ENCODE results near the gene MRPL21. TPM values are rescaled to one million over a fixed set of nuclear protein-coding genes. Genes with fewer than 3 reads are reported as not detected.

MRPL21 gene
- total and polyA plus RNA-seq, 9 of the 15 experiments (the other 6 are each of a cell fraction or from before 2014, with no cell fraction given): 196 to 618 (median 232) TPM

GRCh38 chr11:68942751-68943271, 39.2 kb upstream of the MRPL21 start:
- ATAC-seq (no peak), DNase-seq (ENCODE audit: extremely low read depth in 1 of 4, low spot score in 3 of 4) (no peak), FAIRE-seq (no peak)
- POLR2A ChIA-PET: interaction anchor here (1.0 kb wide), 1 partner anchor 15 kb away, joined by 3 read pairs; no protein-coding TSS in a partner anchor
- 59% methylated on average over 7 of the region's 9 CpGs for WGBS (ENCODE audit: insufficient coverage, low coverage, missing lambda C conversion rate)
- intact Hi-C loops (cut with micrococcal nuclease): no loop called here
- Histone ChIP-seq H4K20me1 (replicated peaks; ENCODE audit: control insufficient read depth, insufficient read depth, low read length) (no peaks in the 10 kb centered on the region), H3K27me3 (ENCODE audit: control insufficient read depth in 2 of 2, insufficient read depth in 2 of 2, low read length in 2 of 2) (no peaks in the 10 kb centered on the region), H3K4me3 (no peak overlapping the region), H2AFZ (ENCODE audit: low read depth, low read length) (no peak overlapping the region), H3K27ac (ENCODE audit: extremely low read depth, low read depth, low read length) (no peak overlapping the region), H3K79me2 (ENCODE audit: control insufficient read depth, insufficient read depth, low read length) (no peaks in the 10 kb centered on the region), H3K9me1 (ENCODE audit: control insufficient read depth, insufficient read depth, low read length) (no peaks in the 10 kb centered on the region), H3K36me3 (ENCODE audit: control insufficient read depth, insufficient read depth, low read length) (peaks cover 21% of the 10 kb centered on the region; the same call in 2 of the 3 replicates), H3K9ac (ENCODE audit: insufficient read depth in 1 of 2, low read depth in 2 of 2, low read length in 2 of 2) (0 out of 4 replicates have a peak overlapping the region, but pooled peaks of 1 of the 2 experiments have one; percentile 30), H3K4me1 (replicated peaks in 1 of 2; ENCODE audit: control insufficient read depth in 2 of 2, insufficient read depth in 2 of 2, low read length in 2 of 2) (peaks cover 5 to 17% of the 10 kb centered on the region in 2 experiments; a peak in 4 of 5 replicates), H3K4me2 (ENCODE audit: insufficient read depth, low read length) (no peak overlapping the region), H3K9me3 (replicated peaks; ENCODE audit: control insufficient read depth, insufficient read depth, low read depth, low read length) (no peaks in the 10 kb centered on the region)
- no TSS peak for BruUV-seq (replicated peaks)
- TF ChIP-seq HNRNPL (IDR thresholded peaks at IDR 0.05; ENCODE audit: low read depth, low read length) (no peak), GABPB2 (CRISPR knock-in tag; conservative IDR thresholded peaks at IDR 0.05) (no peak), POLR2G (IDR thresholded peaks at IDR 0.05; ENCODE audit: low read depth, low read length) (0 out of 2 replicates have a peak, but pooled peaks have one; percentile 28), HES1 (IDR thresholded peaks at IDR 0.05; ENCODE audit: low read depth) (no peak), ZFP1 (CRISPR knock-in tag; IDR thresholded peaks at IDR 0.05) (no peak), KLF13 (tag; IDR thresholded peaks at IDR 0.05; ENCODE audit: borderline replicate concordance, low read depth) (no peak), ETS1 (conservative IDR thresholded peaks at IDR 0.05; ENCODE audit: control insufficient read depth, low read depth, low read length) (no peak)
- CTCF ChIA-PET (ENCODE audit: low intra/inter-chr PET ratio): no interaction called here
- in situ Hi-C loops (cut with MboI): no loop called here

Measured in K562 (cell line).